Natural killer cell (primary cell): ENCODE results near the gene FUT3. TPM values are rescaled to one million over a fixed set of nuclear protein-coding genes. Genes with fewer than 3 reads are reported as not detected.
"Not testable (repeated sequence)": the region's sequence is repeated elsewhere in the genome, so short reads cannot be mapped to it uniquely, and the experiment has no call there.

Experiments
- ATAC-seq, 3 donors: fragments of 150-1000 bp in 2 of 3; fragments of 200-7000 bp in 1 of 3; cut with Tn5 transposase; 1 replicate in 1 of 3; 2 replicates in 2 of 3; pipeline ENCODE4 v1.10.0; 2021; ENCODE audit warnings: mild to moderate bottlenecking in 2 of 3, moderate library complexity in 2 of 3
- DNase-seq, 2 donors: peaks; one replicate each; pipeline versions ENCODE4 v3.0.0 to v3.0.0-alpha.2; 2013 to 2021; ENCODE audit warnings: mixed read lengths in 1 of 2
- H3K27ac ChIP-seq: one replicate; pipeline ENCODE4 v1.5.1; 2013; ENCODE audit warnings: mild to moderate bottlenecking, low read length
- H3K27me3 ChIP-seq: one replicate; pipeline ENCODE4 v1.6.1; 2013; ENCODE audit warnings: low read length; ENCODE audit not compliant: control insufficient read depth, insufficient read depth
- H3K36me3 ChIP-seq: one replicate; pipeline ENCODE4 v1.6.1; 2013; ENCODE audit warnings: low read length; ENCODE audit not compliant: control insufficient read depth, insufficient read depth
- H3K4me1 ChIP-seq: one replicate; pipeline ENCODE4 v1.6.1; 2013; ENCODE audit warnings: low read length; ENCODE audit not compliant: control insufficient read depth, insufficient read depth
- H3K4me3 ChIP-seq: one replicate; pipeline ENCODE4 v1.5.1; 2013; ENCODE audit warnings: low read length
- H3K9me3 ChIP-seq: one replicate; pipeline ENCODE4 v1.6.1; 2013; ENCODE audit warnings: low read length; ENCODE audit not compliant: control insufficient read depth, insufficient read depth
- H3K27ac Mint-ChIP-seq, 2 donors: one replicate each; pipeline ENCODE4 v1.8.0; 2022; ENCODE audit warnings: mild to moderate bottlenecking in 2 of 2, mixed read lengths in 2 of 2, moderate library complexity in 1 of 2
- H3K27me3 Mint-ChIP-seq, 2 donors: one replicate each; pipeline ENCODE4 v1.8.0; 2022; ENCODE audit warnings: low read depth in 2 of 2, mixed read lengths in 2 of 2
- H3K36me3 Mint-ChIP-seq: one replicate; pipeline ENCODE4 v1.8.0; 2022; ENCODE audit warnings: mixed read lengths
- H3K4me1 Mint-ChIP-seq, 2 donors: one replicate each; pipeline ENCODE4 v1.8.0; 2022; ENCODE audit warnings: mixed read lengths in 2 of 2
- H3K4me3 Mint-ChIP-seq: one replicate; pipeline ENCODE4 v1.8.0; 2022; ENCODE audit warnings: mild to moderate bottlenecking, moderate library complexity, mixed read lengths
- H3K9me3 Mint-ChIP-seq, 2 donors: one replicate each; pipeline ENCODE4 v1.8.0; 2022; ENCODE audit warnings: mixed read lengths in 2 of 2
- CTCF ChIP-seq: fragments of 200-600 bp; IDR thresholded peaks from one replicate; pipeline ENCODE4 v1.8.0; 2022; ENCODE audit warnings: antibody characterized with exemption
- WGBS: methylation state at CpG from one replicate; pipeline ENCODE4 v1.1.7; 2013; ENCODE audit warnings: missing lambda C conversion rate; ENCODE audit not compliant: insufficient coverage; 5-methylcytosine and 5-hydroxymethylcytosine counted together
- intact Hi-C: fragments of 100-400 bp; cut with micrococcal nuclease; formaldehyde crosslinking; loops from one replicate; pipeline ENCODE4 v1.14.2; 2022
- total RNA-seq, 4 donors: library from RNA; stranded (reverse); fragments of 120-200 nt in 1 of 4; gene quantifications; one replicate each; pipeline versions ENCODE4 v1.2.3 to v1.2.4, GENCODE V29; 2013 to 2022

FUT3 gene
- total RNA-seq, 3 donors from 2014 or later (not counting 1 experiment from before 2014, with no cell fraction given) = not detected

GRCh38 chr19:5863030-5863665 is 11.9 kb upstream of the FUT3 start:
- intact Hi-C loops = no loop called here
- no peak for TF ChIP-seq CTCF
- H3K4me1 Mint-ChIP-seq = peaks cover 19 to 23% of the 10 kb centered on the region in 2 donors
- no peak for ATAC-seq
- H3K27me3 ChIP-seq = no peaks in the 10 kb centered on the region
- H3K4me3 Mint-ChIP-seq = no peak overlapping the region
- no peak overlapping the region for H3K27ac Mint-ChIP-seq
- no peak overlapping the region for H3K27ac ChIP-seq
- WGBS = 75% methylated on average over 11 of the region's 11 CpGs
- H3K4me3 ChIP-seq = no peak overlapping the region
- no peaks in the 10 kb centered on the region for H3K9me3 Mint-ChIP-seq
- H3K4me1 ChIP-seq = peaks cover 24% of the 10 kb centered on the region
- no peaks in the 10 kb centered on the region for H3K27me3 Mint-ChIP-seq
- H3K36me3 Mint-ChIP-seq = no peaks in the 10 kb centered on the region
- no peaks in the 10 kb centered on the region for H3K36me3 ChIP-seq
- no peaks in the 10 kb centered on the region for H3K9me3 ChIP-seq
- no peak for DNase-seq

- 85% methylated on average over 18 of the region's 18 CpGs for WGBS
- Histone ChIP-seq H3K36me3 (no peaks in the 10 kb centered on the region), H3K9me3 (no peaks in the 10 kb centered on the region), H3K27me3 (no peaks in the 10 kb centered on the region), H3K4me1 (no peaks in the 10 kb centered on the region), H3K27ac (no peak overlapping the region), H3K4me3 (no peak overlapping the region)
- Mint-ChIP-seq H3K36me3 (no peaks in the 10 kb centered on the region), H3K4me1 (peaks cover 0 to 5% of the 10 kb centered on the region in 2 donors), H3K27ac (no peak overlapping the region), H3K9me3 (no peaks in the 10 kb centered on the region), H3K27me3 (peaks cover 0 to 5% of the 10 kb centered on the region in 2 donors), H3K4me3 (no peak overlapping the region)
- ATAC-seq (no peak), DNase-seq (no peak)
- TF ChIP-seq CTCF = no peak
- intact Hi-C loops = no loop called here
Observed at GRCh38 chr19:5857203-5858081, 6.2 kb upstream of the FUT3 start.

GRCh38 chr19:5855151-5855550 is 3.9 kb upstream of the FUT3 start:
- WGBS = 92% methylated on average over 9 of the region's 9 CpGs
- H3K27me3 ChIP-seq, intact Hi-C loops: not testable (repeated sequence)

GRCh38 chr19:5854121-5854520 is 2.9 kb upstream of the FUT3 start:
- ATAC-seq, H3K27ac Mint-ChIP-seq, DNase-seq, H3K9me3 ChIP-seq, H3K4me3 Mint-ChIP-seq, H3K36me3 ChIP-seq, H3K4me3 ChIP-seq, H3K27me3 ChIP-seq, H3K4me1 ChIP-seq, H3K9me3 Mint-ChIP-seq, H3K27ac ChIP-seq, intact Hi-C loops, H3K4me1 Mint-ChIP-seq, H3K27me3 Mint-ChIP-seq, H3K36me3 Mint-ChIP-seq: not testable (repeated sequence)
- WGBS = 86% methylated on average over 10 of the region's 10 CpGs

More at GRCh38 chr19:5855151-5855550, 3.9 kb upstream of the FUT3 start:
- H3K27ac ChIP-seq, H3K9me3 Mint-ChIP-seq, H3K4me1 Mint-ChIP-seq, H3K9me3 ChIP-seq, H3K36me3 ChIP-seq, H3K4me1 ChIP-seq, H3K27me3 Mint-ChIP-seq, H3K36me3 Mint-ChIP-seq, H3K4me3 Mint-ChIP-seq, DNase-seq, ATAC-seq, H3K4me3 ChIP-seq, H3K27ac Mint-ChIP-seq: not testable (repeated sequence)
